Lung (tissue), 12 donors: Measurements from ENCODE around the gene GLRA2. TPM values are rescaled to one million over a fixed set of nuclear protein-coding genes. Genes with fewer than 3 reads are reported as not detected.

ENCODE experiments used
- ATAC-seq: fragments of 200-7000 bp; cut with Tn5 transposase; one replicate; pipeline ENCODE4 v1.9.1; 2020; ENCODE audit warnings: moderate number of reproducible peaks; ENCODE audit not compliant: insufficient read depth, low FRiP score
- DNase-seq, 3 donors: peaks; one replicate each; pipeline ENCODE4 v3.0.0-alpha.2; 2013 to 2017
- H3K27ac ChIP-seq, 2 donors: one replicate each; pipeline ENCODE4 v1.5.1; 2013; ENCODE audit warnings: mild to moderate bottlenecking in 2 of 2, moderate library complexity in 2 of 2, control low read depth in 1 of 2, inconsistent platforms in 1 of 2, low read depth in 1 of 2, low read length in 1 of 2
- H3K27me3 ChIP-seq, 3 donors: one replicate each; pipeline ENCODE4 v1.5.1; 2013; ENCODE audit warnings: low read length in 2 of 3; ENCODE audit not compliant: control insufficient read depth in 3 of 3, insufficient read depth in 3 of 3
- H3K36me3 ChIP-seq, 4 donors: one replicate each; pipeline ENCODE4 v1.5.1; 2013; ENCODE audit warnings: low read length in 4 of 4, mild to moderate bottlenecking in 1 of 4, moderate library complexity in 1 of 4; ENCODE audit not compliant: control insufficient read depth in 4 of 4, insufficient read depth in 4 of 4
- H3K4me1 ChIP-seq, 5 donors: one replicate each; pipeline ENCODE4 v1.5.1; 2013; ENCODE audit warnings: low read length in 5 of 5, mild to moderate bottlenecking in 2 of 5, moderate library complexity in 1 of 5; ENCODE audit not compliant: control insufficient read depth in 5 of 5, insufficient read depth in 5 of 5
- H3K4me3 ChIP-seq: one replicate; pipeline ENCODE4 v1.5.1; 2013; ENCODE audit warnings: mild to moderate bottlenecking, control low read depth, moderate library complexity
- H3K9ac ChIP-seq, 2 donors: one replicate each; pipeline ENCODE4 v1.5.1; 2013; ENCODE audit warnings: low read length in 2 of 2, control low read depth in 1 of 2; ENCODE audit not compliant: insufficient read depth in 1 of 2
- H3K9me3 ChIP-seq, 4 donors: one replicate each; pipeline ENCODE4 v1.5.1; 2013; ENCODE audit warnings: low read length in 3 of 4, mild to moderate bottlenecking in 1 of 4, moderate library complexity in 1 of 4; ENCODE audit not compliant: control insufficient read depth in 4 of 4, insufficient read depth in 3 of 4
- WGBS, 2 donors: extraction: QIAGEN DNeasy Blood & Tissue Kit; methylation state at CpG; one replicate each; pipeline ENCODE4 v1.1.7; 2013; 5-methylcytosine and 5-hydroxymethylcytosine counted together
- polyA plus RNA-seq, 2 donors: library from polyadenylated mRNA; stranded (reverse); fragments of 200-250 nt; gene quantifications; one replicate each; pipeline ENCODE4 v1.2.1, GENCODE V29; 2013
- total RNA-seq, 2 donors: library from RNA; depleted of rRNA in 1 of 2; stranded (reverse); fragments of >200 nt in 1 of 2; gene quantifications; one replicate each; pipeline ENCODE4 v1.2.1, GENCODE V29; 2014 to 2021
- TF ChIP-seq, protein P1 (sequence below): IDR thresholded peaks from 2 replicates; pipeline ENCODE4 v1.5.1; 2012; ENCODE audit warnings: mild to moderate bottlenecking; ENCODE audit errors: control extremely low read depth, extremely low read depth
- donor health status: control.
- donor health status: control.
- donor health status: Bipolar disorder and iron deficiency.
- donor health status: healthy.
- donor health status: DM: yes; HTN: yes; CAD: no.

The GLRA2 gene
- total and polyA plus RNA-seq, 4 donors: 0.60 TPM; not detected in 3

DNA sequence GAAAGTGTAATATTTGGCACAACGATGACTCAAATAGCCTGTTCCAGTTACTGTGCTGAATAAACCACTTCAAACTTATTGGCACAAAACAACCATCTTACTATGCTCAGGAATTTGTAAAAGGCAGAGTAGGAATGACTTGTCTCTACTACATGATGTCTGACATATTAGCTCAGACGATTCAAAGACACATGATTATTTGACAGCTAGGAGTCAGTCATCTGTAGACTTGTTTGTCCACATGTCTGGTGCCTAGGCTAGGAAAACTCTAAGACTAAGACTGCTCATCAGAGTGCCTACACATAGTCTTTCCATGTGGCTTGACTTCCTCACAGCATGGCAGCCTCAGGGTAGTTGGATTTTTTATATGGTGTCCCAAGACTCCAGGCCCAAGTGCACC is 189.1 kb downstream of the GLRA2 start:
- H3K27ac ChIP-seq: no peak overlapping the region
- no peaks in the 10 kb centered on the region for H3K36me3 ChIP-seq
- H3K9ac ChIP-seq: no peak overlapping the region
- H3K9me3 ChIP-seq: peaks cover 0 to 2% (median 0%) of the 10 kb centered on the region in 4 donors
- DNase-seq (no peak), ATAC-seq (no peak)
- TF ChIP-seq, protein P1, sequence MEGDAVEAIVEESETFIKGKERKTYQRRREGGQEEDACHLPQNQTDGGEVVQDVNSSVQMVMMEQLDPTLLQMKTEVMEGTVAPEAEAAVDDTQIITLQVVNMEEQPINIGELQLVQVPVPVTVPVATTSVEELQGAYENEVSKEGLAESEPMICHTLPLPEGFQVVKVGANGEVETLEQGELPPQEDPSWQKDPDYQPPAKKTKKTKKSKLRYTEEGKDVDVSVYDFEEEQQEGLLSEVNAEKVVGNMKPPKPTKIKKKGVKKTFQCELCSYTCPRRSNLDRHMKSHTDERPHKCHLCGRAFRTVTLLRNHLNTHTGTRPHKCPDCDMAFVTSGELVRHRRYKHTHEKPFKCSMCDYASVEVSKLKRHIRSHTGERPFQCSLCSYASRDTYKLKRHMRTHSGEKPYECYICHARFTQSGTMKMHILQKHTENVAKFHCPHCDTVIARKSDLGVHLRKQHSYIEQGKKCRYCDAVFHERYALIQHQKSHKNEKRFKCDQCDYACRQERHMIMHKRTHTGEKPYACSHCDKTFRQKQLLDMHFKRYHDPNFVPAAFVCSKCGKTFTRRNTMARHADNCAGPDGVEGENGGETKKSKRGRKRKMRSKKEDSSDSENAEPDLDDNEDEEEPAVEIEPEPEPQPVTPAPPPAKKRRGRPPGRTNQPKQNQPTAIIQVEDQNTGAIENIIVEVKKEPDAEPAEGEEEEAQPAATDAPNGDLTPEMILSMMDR: no peak
- 59 to 85% methylated on average over 2 of the region's 2 CpGs for WGBS, 2 donors
- peaks cover 0 to 37% (median 0%) of the 10 kb centered on the region in 3 donors for H3K27me3 ChIP-seq
- no peaks in the 10 kb centered on the region for H3K4me1 ChIP-seq
- H3K4me3 ChIP-seq: no peak overlapping the region

DNA sequence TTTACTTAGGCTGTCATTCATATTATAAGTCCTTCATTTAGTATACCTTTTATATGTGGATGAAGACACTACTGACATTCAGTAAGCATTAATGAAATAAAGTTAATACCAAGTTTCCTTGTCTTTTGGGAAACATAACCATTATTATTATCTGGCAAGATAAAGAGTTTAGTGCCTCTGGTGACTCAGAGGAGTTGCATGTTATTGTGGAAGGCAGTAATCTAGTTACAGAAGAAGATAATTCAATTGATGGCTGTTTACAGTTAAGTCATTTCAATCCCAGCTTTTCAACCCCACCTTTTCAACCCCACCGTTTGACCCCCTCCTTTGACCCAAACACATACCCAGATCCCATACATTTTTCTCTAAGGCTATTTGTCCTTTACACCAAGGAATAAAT is 199.7 kb downstream of the GLRA2 start:
- H3K9me3 ChIP-seq: no peaks in the 10 kb centered on the region
- ATAC-seq (no peak), DNase-seq (no peak)
- no peaks in the 10 kb centered on the region for H3K4me1 ChIP-seq
- peaks cover 0 to 27% (median 5%) of the 10 kb centered on the region in 3 donors for H3K27me3 ChIP-seq
- no peak overlapping the region for H3K27ac ChIP-seq
- 60 to 88% methylated on average over 1 of the region's 1 CpG for WGBS, 2 donors
- H3K4me3 ChIP-seq: no peak overlapping the region
- H3K36me3 ChIP-seq: no peaks in the 10 kb centered on the region
- H3K9ac ChIP-seq: no peak overlapping the region
- TF ChIP-seq, protein P1: no peak

DNA sequence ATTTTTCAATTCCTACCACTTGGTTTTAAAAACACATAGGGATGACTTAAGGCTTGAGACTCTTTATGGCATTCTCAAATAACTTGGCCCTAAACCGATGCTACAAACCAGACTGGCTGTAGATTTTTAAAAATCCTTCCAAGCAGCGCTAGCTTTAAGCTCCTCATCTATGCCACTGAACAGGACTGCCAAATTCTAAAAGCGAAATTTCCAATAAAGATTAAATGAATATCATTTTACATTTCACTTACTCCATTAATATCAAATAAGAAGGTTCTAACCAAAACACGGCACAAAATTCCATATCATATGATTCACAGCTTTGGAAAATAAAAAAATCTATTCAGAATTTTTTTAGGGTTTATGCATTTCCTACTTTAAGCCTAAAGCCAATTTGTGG is 209.3 kb downstream of the GLRA2 start:
- Histone ChIP-seq H3K9me3 (peaks cover 0 to 5% (median 0%) of the 10 kb centered on the region in 4 donors), H3K9ac (no peak overlapping the region), H3K27me3 (peaks cover 4 to 12% (median 7%) of the 10 kb centered on the region in 3 donors), H3K36me3 (no peaks in the 10 kb centered on the region), H3K27ac (no peak overlapping the region), H3K4me3 (no peak overlapping the region), H3K4me1 (no peaks in the 10 kb centered on the region)
- TF ChIP-seq, protein P1: no peak
- ATAC-seq (no peak), DNase-seq (no peak)
- WGBS, 2 donors: 85 to 91% methylated on average over 4 of the region's 4 CpGs

DNA sequence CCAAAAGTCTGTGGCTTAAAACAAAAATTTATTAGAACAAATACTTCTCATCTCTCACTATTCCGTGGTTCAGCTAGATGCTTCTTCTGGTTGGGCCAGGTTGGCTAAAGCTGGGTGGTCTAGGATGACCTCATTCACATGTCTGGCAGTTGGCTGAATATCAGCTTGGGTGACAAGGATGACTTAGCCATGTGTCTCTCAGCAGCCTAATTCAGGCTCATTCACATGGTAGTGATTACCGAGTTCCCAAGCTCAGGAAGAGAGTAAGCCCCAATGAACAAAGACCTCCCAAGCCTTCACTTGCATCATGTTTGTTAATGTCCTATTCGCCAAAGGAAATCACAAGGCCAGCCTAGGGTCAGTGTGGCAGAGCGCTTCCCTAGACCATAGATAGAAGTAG is 224.1 kb downstream of the GLRA2 start:
- ATAC-seq: no peak
- no peaks in the 10 kb centered on the region for H3K4me1 ChIP-seq
- H3K4me3 ChIP-seq: no peak overlapping the region
- no peaks in the 10 kb centered on the region for H3K36me3 ChIP-seq
- TF ChIP-seq, protein P1: no peak
- no peak overlapping the region for H3K27ac ChIP-seq
- peaks cover 0 to 19% (median 4%) of the 10 kb centered on the region in 3 donors for H3K27me3 ChIP-seq
- peaks cover 0 to 3% (median 0%) of the 10 kb centered on the region in 4 donors for H3K9me3 ChIP-seq
- WGBS, 2 donors: 75 to 94% methylated on average over 4 of the region's 4 CpGs
- H3K9ac ChIP-seq: no peak overlapping the region
- no peak for DNase-seq
